Naive thymus-derived CD8-positive, alpha-beta T cell (primary cell): ENCODE data around the gene TPSB2. TPM values are rescaled to one million over a fixed set of nuclear protein-coding genes. Genes with fewer than 3 reads are reported as not detected.
"Not testable (repeated sequence)": the region's sequence is repeated elsewhere in the genome, so short reads cannot be mapped to it uniquely, and the experiment has no call there.

Experiments used
- ATAC-seq, 2 donors: fragments of 150-1000 bp; cut with Tn5 transposase in 1 of 2; sonication (Bioruptor Pico), chemical (Tn5 transposase) in 1 of 2; 1 replicate in 1 of 2; 2 replicates in 1 of 2; pipeline ENCODE4 v1.10.0; 2021; ENCODE audit warnings: mild to moderate bottlenecking in 2 of 2, moderate library complexity in 2 of 2
- POLR2A ChIA-PET: fragments of 350-600 bp; sonication (Branson Sonifier 250); formaldehyde crosslinking; loops from one replicate; lab custom pipeline; 2021; ENCODE audit warnings: antibody characterized with exemption; lab: Charles Lee
- DNase-seq, 10 donors: peaks; one replicate each; pipeline versions ENCODE4 v3.0.0 to v3.0.0-alpha.2; 2020 to 2022
- H3K27ac Mint-ChIP-seq, 10 donors: one replicate each; pipeline ENCODE4 v1.8.0; 2020 to 2022; ENCODE audit warnings: mild to moderate bottlenecking in 10 of 10, mixed read lengths in 10 of 10, moderate library complexity in 4 of 10, inconsistent platforms in 1 of 10
- H3K27me3 Mint-ChIP-seq, 5 donors: one replicate each; pipeline ENCODE4 v1.8.0; 2021 to 2022; ENCODE audit warnings: mixed read lengths in 5 of 5
- H3K36me3 Mint-ChIP-seq, 3 donors: one replicate each; pipeline ENCODE4 v1.8.0; 2020 to 2022; ENCODE audit warnings: mixed read lengths in 3 of 3, mild to moderate bottlenecking in 2 of 3, inconsistent platforms in 1 of 3
- H3K4me1 Mint-ChIP-seq, 4 donors: one replicate each; pipeline ENCODE4 v1.8.0; 2021 to 2022; ENCODE audit warnings: mixed read lengths in 4 of 4
- H3K4me3 Mint-ChIP-seq, 10 donors: one replicate each; pipeline ENCODE4 v1.8.0; 2020 to 2022; ENCODE audit warnings: mild to moderate bottlenecking in 10 of 10, mixed read lengths in 10 of 10, moderate library complexity in 6 of 10, inconsistent platforms in 1 of 10
- H3K9me3 Mint-ChIP-seq, 9 donors: one replicate each; pipeline ENCODE4 v1.8.0; 2020 to 2022; ENCODE audit warnings: mixed read lengths in 9 of 9, mild to moderate bottlenecking in 3 of 9, inconsistent platforms in 1 of 9, moderate library complexity in 1 of 9
- polyA plus RNA-seq, 3 donors: library from polyadenylated mRNA; unstranded; fragments of 300-500 nt; fragmentation: Illumina TruSeq; gene quantifications; one replicate each; pipeline ENCODE4 v1.2.3, GENCODE V29; 2021
- total RNA-seq, 8 experiments: library from RNA in 2 of 8; stranded (reverse) in 2 of 8; gene quantifications; one replicate each; pipeline ENCODE4 v1.2.3 and lab custom pipeline; 2021 to 2026

TPSB2 gene
- total and polyA plus RNA-seq, 5 experiments from 2014 or later, result not detected

- POLR2A ChIA-PET, result no interaction called here
- Mint-ChIP-seq H3K36me3 (peaks cover 0 to 2% (median 0%) of the 10 kb centered on the region in 3 donors), H3K4me3 (no peak overlapping the region), H3K4me1 (peaks cover 0 to 4% (median 3%) of the 10 kb centered on the region in 4 donors), H3K27ac (no peak overlapping the region), H3K27me3 (peaks cover 0 to 3% (median 0%) of the 10 kb centered on the region in 5 donors), H3K9me3 (no peaks in the 10 kb centered on the region)
- DNase-seq (no peak), ATAC-seq (no peak)
Observed at GRCh38 chr16:1211451-1212268, 18.3 kb downstream of the TPSB2 start.

DNA sequence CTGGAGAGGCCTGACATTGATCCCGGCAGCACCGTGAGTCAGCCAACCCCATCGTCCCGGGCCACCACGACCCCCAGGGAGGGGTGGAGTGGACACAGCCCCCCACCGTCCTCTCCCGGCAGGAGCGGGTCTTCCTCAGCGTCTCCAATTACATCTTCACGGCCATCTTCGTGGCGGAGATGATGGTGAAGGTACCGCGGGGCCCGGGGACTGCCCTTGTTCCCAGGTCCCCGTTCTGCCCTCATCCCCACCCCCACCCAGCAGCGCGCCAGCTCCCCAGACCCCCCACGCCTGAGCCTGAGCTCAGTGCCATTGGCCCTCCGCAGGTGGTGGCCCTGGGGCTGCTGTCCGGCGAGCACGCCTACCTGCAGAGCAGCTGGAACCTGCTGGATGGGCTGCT is 19.5 kb downstream of the TPSB2 start:
- H3K36me3 Mint-ChIP-seq, result peaks cover 0 to 2% (median 0%) of the 10 kb centered on the region in 3 donors
- POLR2A ChIA-PET, result no interaction called here
- no peak overlapping the region for H3K27ac Mint-ChIP-seq
- no peaks in the 10 kb centered on the region for H3K9me3 Mint-ChIP-seq
- ATAC-seq, result no peak
- no peak for DNase-seq
- peaks cover 0 to 4% (median 2%) of the 10 kb centered on the region in 4 donors for H3K4me1 Mint-ChIP-seq
- H3K27me3 Mint-ChIP-seq, result peaks cover 0 to 1% (median 0%) of the 10 kb centered on the region in 5 donors
- no peak overlapping the region for H3K4me3 Mint-ChIP-seq

DNA sequence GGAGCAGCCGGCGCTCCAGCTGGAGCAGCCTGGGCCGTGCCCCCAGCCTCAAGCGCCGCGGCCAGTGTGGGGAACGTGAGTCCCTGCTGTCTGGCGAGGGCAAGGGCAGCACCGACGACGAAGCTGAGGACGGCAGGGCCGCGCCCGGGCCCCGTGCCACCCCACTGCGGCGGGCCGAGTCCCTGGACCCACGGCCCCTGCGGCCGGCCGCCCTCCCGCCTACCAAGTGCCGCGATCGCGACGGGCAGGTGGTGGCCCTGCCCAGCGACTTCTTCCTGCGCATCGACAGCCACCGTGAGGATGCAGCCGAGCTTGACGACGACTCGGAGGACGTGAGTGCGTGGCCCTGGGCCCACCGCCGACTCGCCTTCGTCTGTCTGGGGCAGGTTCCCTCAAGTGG is 20.9 kb downstream of the TPSB2 start:
- DNase-seq (no peak), ATAC-seq (no peak)
- peak overlapping the region in 1 of 10 donors; percentile 25 for H3K27ac Mint-ChIP-seq
- H3K4me1 Mint-ChIP-seq, result peaks cover 0 to 4% (median 2%) of the 10 kb centered on the region in 4 donors
- POLR2A ChIA-PET, result no interaction called here
- no peaks in the 10 kb centered on the region for H3K27me3 Mint-ChIP-seq
- no peaks in the 10 kb centered on the region for H3K9me3 Mint-ChIP-seq
- no peaks in the 10 kb centered on the region for H3K36me3 Mint-ChIP-seq
- no peak overlapping the region for H3K4me3 Mint-ChIP-seq

DNA sequence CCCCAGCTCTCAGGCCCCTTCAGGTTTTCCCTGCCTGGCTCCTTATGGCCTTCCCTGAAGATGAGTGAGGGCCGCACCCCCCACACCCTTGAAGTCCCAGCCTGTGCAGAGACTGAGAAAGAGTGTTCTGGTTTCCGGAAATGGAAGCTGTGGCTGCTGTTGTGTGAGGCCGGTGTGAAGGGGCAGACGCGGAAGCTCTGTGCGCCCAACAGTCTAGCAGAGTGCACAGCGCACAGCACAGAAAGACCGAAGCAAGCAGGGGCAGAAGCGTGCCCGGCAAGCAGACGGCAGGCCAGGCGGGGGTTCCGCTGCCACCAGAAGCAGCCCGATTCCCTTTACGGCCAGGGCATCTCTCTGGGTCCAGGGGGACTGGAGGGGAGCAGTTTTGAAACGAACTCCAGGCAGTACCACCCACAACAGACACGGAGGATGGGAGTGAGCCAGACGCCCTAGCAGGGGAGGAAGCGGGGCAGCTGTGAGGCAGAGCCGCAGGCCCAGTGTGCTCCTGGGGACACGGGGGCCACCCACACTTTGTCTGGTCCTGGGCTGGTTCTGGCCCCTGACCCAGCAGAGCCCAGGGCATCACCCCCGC is 21.6 kb downstream of the TPSB2 start:
- Mint-ChIP-seq H3K9me3 (no peaks in the 10 kb centered on the region), H3K4me3 (peak overlapping the region; percentile 47 to 80 (median 70)), H3K27ac (peak overlapping the region in 7 of 10 donors; percentile 66 to 89 (median 85)), H3K4me1 (peaks cover 0 to 4% (median 2%) of the 10 kb centered on the region in 4 donors), H3K36me3 (no peaks in the 10 kb centered on the region), H3K27me3 (no peaks in the 10 kb centered on the region)
- POLR2A ChIA-PET, result interaction anchor here (0.6 kb wide), 1 partner anchor 486 kb away, joined by 3 read pairs; no protein-coding TSS in a partner anchor
- peak; percentile 79 to 90 for ATAC-seq
- DNase-seq, result peak in 3 of 10 donors; percentile 19 to 32 (median 25)

DNA sequence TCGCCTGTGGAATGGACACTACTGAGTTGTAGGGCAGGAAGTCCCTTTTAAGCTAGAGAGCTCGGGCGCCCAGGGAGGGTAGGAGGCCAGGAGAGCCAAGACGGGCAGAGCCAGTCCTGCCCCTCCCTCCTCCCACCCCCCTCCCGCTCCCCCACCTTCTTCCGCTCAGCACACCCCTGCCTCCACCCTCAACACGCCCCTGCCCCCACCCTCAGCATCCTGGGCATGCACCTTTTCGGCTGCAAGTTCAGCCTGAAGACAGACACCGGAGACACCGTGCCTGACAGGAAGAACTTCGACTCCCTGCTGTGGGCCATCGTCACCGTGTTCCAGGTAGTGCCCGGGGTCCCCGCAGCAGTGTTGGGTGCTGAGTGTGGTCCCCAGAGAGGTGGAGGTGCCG is 23.2 kb downstream of the TPSB2 start:
- H3K4me3 Mint-ChIP-seq, result peak overlapping the region in 8 of 10 donors; percentile 14 to 74 (median 48)
- POLR2A ChIA-PET, result no interaction called here
- peaks cover 0 to 4% (median 2%) of the 10 kb centered on the region in 4 donors for H3K4me1 Mint-ChIP-seq
- peak; percentile 46 to 49 for ATAC-seq
- H3K27ac Mint-ChIP-seq, result peak overlapping the region in 2 of 10 donors; percentile 10 to 44
- no peaks in the 10 kb centered on the region for H3K27me3 Mint-ChIP-seq
- no peaks in the 10 kb centered on the region for H3K9me3 Mint-ChIP-seq
- peak in 3 of 10 donors; percentile 18 to 29 (median 21) for DNase-seq
- no peaks in the 10 kb centered on the region for H3K36me3 Mint-ChIP-seq

GRCh38 chr16:1206326-1206725 is 23.7 kb downstream of the TPSB2 start:
- no peaks in the 10 kb centered on the region for H3K27me3 Mint-ChIP-seq
- POLR2A ChIA-PET, result no interaction called here
- H3K4me3 Mint-ChIP-seq, result no peak overlapping the region
- DNase-seq (no peak), ATAC-seq (no peak)
- no peaks in the 10 kb centered on the region for H3K9me3 Mint-ChIP-seq
- H3K36me3 Mint-ChIP-seq, result no peaks in the 10 kb centered on the region
- peaks cover 0 to 4% (median 2%) of the 10 kb centered on the region in 4 donors for H3K4me1 Mint-ChIP-seq
- no peak overlapping the region for H3K27ac Mint-ChIP-seq

DNA sequence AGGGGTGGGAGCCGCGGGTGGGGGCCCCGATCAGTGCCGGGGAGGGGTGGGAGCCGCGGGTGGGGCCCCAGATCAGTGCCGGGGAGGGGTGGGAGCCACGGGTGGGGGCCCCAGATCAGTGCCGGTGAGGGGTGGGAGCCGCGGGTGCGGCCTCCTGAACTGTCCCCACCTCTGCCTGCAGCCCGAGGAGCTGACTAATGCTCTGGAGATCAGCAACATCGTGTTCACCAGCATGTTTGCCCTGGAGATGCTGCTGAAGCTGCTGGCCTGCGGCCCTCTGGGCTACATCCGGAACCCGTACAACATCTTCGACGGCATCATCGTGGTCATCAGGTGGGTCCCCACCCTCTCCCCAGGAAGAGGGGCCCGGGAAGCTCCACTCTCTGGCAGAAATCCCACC is 25.1 kb downstream of the TPSB2 start:
- no peaks in the 10 kb centered on the region for H3K9me3 Mint-ChIP-seq
- POLR2A ChIA-PET, result no interaction called here
- H3K4me3 Mint-ChIP-seq, result no peak overlapping the region
- H3K36me3 Mint-ChIP-seq, result no peaks in the 10 kb centered on the region
- H3K4me1 Mint-ChIP-seq, result peaks cover 0 to 5% (median 2%) of the 10 kb centered on the region in 4 donors
- DNase-seq, result no peak
- H3K27ac Mint-ChIP-seq, result no peak overlapping the region
- no peaks in the 10 kb centered on the region for H3K27me3 Mint-ChIP-seq
- no peak for ATAC-seq

DNA sequence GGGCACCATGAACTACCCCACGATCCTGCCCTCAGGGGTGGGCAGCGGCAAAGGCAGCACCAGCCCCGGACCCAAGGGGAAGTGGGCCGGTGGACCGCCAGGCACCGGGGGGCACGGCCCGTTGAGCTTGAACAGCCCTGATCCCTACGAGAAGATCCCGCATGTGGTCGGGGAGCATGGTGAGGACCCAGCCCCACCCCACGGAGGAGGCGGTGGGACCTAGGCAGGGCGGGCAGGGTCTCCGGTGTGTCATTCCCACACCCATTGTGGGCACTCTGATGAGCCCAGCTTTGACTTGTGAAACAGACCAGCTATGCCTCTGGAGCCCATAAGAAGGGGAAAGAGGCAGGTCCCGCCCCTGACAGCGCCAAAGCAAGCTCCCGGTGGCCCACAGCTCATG is 27.7 kb downstream of the TPSB2 start:
- Mint-ChIP-seq H3K9me3 (no peaks in the 10 kb centered on the region), H3K4me3 (no peak overlapping the region)

GRCh38 chr16:1201444-1201843 is 28.5 kb downstream of the TPSB2 start:
- DNase-seq (no peak), ATAC-seq (no peak)
- Mint-ChIP-seq H3K27ac (no peak overlapping the region), H3K9me3 (no peaks in the 10 kb centered on the region), H3K27me3 (no peaks in the 10 kb centered on the region), H3K4me1 (peaks cover 0 to 12% (median 2%) of the 10 kb centered on the region in 4 donors), H3K4me3 (no peak overlapping the region), H3K36me3 (no peaks in the 10 kb centered on the region)
- POLR2A ChIA-PET, result no interaction called here

More for the DNA sequence above, 27.7 kb downstream of the TPSB2 start:
- Mint-ChIP-seq H3K27me3 (no peaks in the 10 kb centered on the region), H3K36me3 (no peaks in the 10 kb centered on the region), H3K27ac (no peak overlapping the region), H3K4me1 (peaks cover 0 to 5% (median 2%) of the 10 kb centered on the region in 4 donors)
- DNase-seq (no peak), ATAC-seq (no peak)
- POLR2A ChIA-PET, result no interaction called here

DNA sequence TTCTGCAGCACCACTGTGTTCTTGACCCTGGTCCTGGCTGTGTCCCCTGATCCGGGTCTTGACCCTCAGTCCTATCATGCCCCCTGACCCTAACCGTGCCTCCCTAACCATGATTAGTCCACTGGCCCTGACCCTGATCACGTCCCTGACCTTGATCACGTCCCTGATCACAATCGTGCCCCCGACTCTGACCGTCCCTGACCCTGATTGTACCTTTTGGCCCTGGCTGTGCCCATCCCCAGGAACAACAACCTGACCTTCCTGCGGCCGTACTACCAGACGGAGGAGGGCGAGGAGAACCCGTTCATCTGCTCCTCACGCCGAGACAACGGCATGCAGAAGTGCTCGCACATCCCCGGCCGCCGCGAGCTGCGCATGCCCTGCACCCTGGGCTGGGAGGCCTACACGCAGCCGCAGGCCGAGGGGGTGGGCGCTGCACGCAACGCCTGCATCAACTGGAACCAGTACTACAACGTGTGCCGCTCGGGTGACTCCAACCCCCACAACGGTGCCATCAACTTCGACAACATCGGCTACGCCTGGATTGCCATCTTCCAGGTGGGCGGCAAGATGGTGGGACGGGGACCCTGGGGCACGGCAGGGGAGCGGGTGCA is 29.9 kb downstream of the TPSB2 start:
- no peak for ATAC-seq
- DNase-seq, result no peak
- Mint-ChIP-seq H3K27ac (peak overlapping the region in 1 of 10 donors; percentile 51), H3K36me3 (no peaks in the 10 kb centered on the region), H3K4me1 (peaks cover 0 to 16% (median 2%) of the 10 kb centered on the region in 4 donors), H3K4me3 (no peak overlapping the region), H3K9me3 (no peaks in the 10 kb centered on the region), H3K27me3 (no peaks in the 10 kb centered on the region)
- POLR2A ChIA-PET, result no interaction called here

DNA sequence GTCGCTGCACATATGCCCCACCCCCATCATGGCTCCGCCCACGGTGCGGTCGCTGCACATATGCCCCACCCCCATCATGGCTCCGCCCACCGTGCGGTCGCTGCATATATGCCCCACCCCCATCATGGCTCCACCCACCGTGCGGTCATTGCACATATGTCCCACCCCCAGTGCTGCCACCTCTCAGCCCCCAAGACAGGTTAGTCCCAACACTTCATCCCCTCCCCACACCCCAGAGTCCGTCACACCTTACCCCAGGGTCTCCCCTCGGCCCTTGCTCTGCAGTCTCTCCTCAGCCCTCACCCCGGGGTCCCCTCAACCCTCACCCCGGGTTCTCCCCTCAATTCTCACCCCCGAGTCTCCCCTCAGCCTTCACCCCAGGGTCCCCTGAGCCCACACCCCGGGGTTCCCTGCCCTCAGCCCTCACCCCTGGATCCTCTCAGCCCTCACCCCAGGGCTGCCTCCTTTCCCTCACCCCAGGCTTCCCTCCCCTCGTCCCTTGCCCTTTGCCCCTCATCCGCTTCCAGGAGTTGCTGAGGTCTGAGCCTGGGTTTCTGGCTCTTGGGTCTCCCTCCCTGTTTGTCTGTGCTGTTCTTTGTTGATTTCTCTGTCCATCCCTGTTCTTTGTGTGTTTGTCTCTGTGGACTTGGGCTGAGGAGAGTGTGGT is 30.5 kb downstream of the TPSB2 start:
- peaks cover 0 to 16% (median 2%) of the 10 kb centered on the region in 4 donors for H3K4me1 Mint-ChIP-seq
- H3K36me3 Mint-ChIP-seq, result no peaks in the 10 kb centered on the region
- no peak for DNase-seq
- H3K27me3 Mint-ChIP-seq, result no peaks in the 10 kb centered on the region
- H3K27ac Mint-ChIP-seq, result peak overlapping the region in 1 of 10 donors; percentile 51
- peak overlapping the region in 1 of 10 donors; percentile 56 for H3K4me3 Mint-ChIP-seq
- ATAC-seq, result no peak
- no peaks in the 10 kb centered on the region for H3K9me3 Mint-ChIP-seq
- POLR2A ChIA-PET, result interaction anchor here (0.6 kb wide), 1 partner anchor 191 kb away, joined by 4 read pairs; no protein-coding TSS in a partner anchor

GRCh38 chr16:1198671-1199346 is 31.2 kb downstream of the TPSB2 start:
- H3K36me3 Mint-ChIP-seq, H3K27me3 Mint-ChIP-seq, H3K4me3 Mint-ChIP-seq, H3K9me3 Mint-ChIP-seq, ATAC-seq, H3K27ac Mint-ChIP-seq: not testable (repeated sequence)
- H3K4me1 Mint-ChIP-seq, result peaks cover 0 to 16% (median 2%) of the 10 kb centered on the region in 4 donors
- DNase-seq, result peak in 1 of 10 donors; percentile 32
- POLR2A ChIA-PET, result interaction anchor here (0.6 kb wide), 1 partner anchor 191 kb away, joined by 4 read pairs; no protein-coding TSS in a partner anchor
